Measurements from ENCODE around the gene MUC7. TPM values are rescaled to one million over a fixed set of nuclear protein-coding genes. Genes with fewer than 3 reads are reported as not detected.
"Not testable (repeated sequence)": the region's sequence is repeated elsewhere in the genome, so short reads cannot be mapped to it uniquely, and the experiment has no call there.

MUC7 gene
- total RNA-seq, 3 donors from 2014 or later (not counting 1 experiment from before 2014, with no cell fraction given) = not detected

GRCh38 chr4:70463335-70463734, 8.7 kb upstream of the MUC7 start:
- Histone ChIP-seq H3K4me1 (ENCODE audit: control insufficient read depth, insufficient read depth, low read length) (no peaks in the 10 kb centered on the region), H3K4me3 (ENCODE audit: low read length) (no peak overlapping the region), H3K27me3 (ENCODE audit: control insufficient read depth, insufficient read depth, low read length) (no peaks in the 10 kb centered on the region), H3K9me3 (ENCODE audit: control insufficient read depth, insufficient read depth, low read length) (no peaks in the 10 kb centered on the region), H3K27ac (ENCODE audit: low read length) (no peak overlapping the region), H3K36me3 (ENCODE audit: control insufficient read depth, insufficient read depth, low read length) (no peaks in the 10 kb centered on the region)
- no peaks in the 10 kb centered on the region for H3K36me3 Mint-ChIP-seq
- no peak for DNase-seq
- H3K27ac Mint-ChIP-seq = no peak overlapping the region
- ATAC-seq = no peak
- H3K4me1 Mint-ChIP-seq = no peaks in the 10 kb centered on the region
- intact Hi-C loops (cut with micrococcal nuclease) = no loop called here
- WGBS (ENCODE audit: insufficient coverage) = 80% methylated on average over 1 of the region's 2 CpGs
- H3K27me3 Mint-ChIP-seq (ENCODE audit: low read depth in 2 of 2) = peaks cover 0 to 2% of the 10 kb centered on the region in 2 donors
- TF ChIP-seq, protein P1, sequence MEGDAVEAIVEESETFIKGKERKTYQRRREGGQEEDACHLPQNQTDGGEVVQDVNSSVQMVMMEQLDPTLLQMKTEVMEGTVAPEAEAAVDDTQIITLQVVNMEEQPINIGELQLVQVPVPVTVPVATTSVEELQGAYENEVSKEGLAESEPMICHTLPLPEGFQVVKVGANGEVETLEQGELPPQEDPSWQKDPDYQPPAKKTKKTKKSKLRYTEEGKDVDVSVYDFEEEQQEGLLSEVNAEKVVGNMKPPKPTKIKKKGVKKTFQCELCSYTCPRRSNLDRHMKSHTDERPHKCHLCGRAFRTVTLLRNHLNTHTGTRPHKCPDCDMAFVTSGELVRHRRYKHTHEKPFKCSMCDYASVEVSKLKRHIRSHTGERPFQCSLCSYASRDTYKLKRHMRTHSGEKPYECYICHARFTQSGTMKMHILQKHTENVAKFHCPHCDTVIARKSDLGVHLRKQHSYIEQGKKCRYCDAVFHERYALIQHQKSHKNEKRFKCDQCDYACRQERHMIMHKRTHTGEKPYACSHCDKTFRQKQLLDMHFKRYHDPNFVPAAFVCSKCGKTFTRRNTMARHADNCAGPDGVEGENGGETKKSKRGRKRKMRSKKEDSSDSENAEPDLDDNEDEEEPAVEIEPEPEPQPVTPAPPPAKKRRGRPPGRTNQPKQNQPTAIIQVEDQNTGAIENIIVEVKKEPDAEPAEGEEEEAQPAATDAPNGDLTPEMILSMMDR (IDR thresholded peaks at IDR 0.05) = no peak
- no peak overlapping the region for H3K4me3 Mint-ChIP-seq
- peaks cover 3 to 6% of the 10 kb centered on the region in 2 donors for H3K9me3 Mint-ChIP-seq

GRCh38 chr4:70473679-70474078, 1.7 kb downstream of the MUC7 start:
- Mint-ChIP-seq H3K27me3 (ENCODE audit: low read depth in 2 of 2) (no peaks in the 10 kb centered on the region), H3K36me3 (no peaks in the 10 kb centered on the region), H3K4me3 (no peak overlapping the region), H3K9me3 (peaks cover 0 to 4% of the 10 kb centered on the region in 2 donors), H3K4me1 (no peaks in the 10 kb centered on the region), H3K27ac (no peak overlapping the region)
- Histone ChIP-seq H3K27me3 (ENCODE audit: control insufficient read depth, insufficient read depth, low read length) (no peaks in the 10 kb centered on the region), H3K4me1 (ENCODE audit: control insufficient read depth, insufficient read depth, low read length) (no peaks in the 10 kb centered on the region), H3K9me3 (ENCODE audit: control insufficient read depth, insufficient read depth, low read length) (no peaks in the 10 kb centered on the region), H3K36me3 (ENCODE audit: control insufficient read depth, insufficient read depth, low read length) (no peaks in the 10 kb centered on the region), H3K4me3 (ENCODE audit: low read length) (no peak overlapping the region), H3K27ac (ENCODE audit: low read length) (no peak overlapping the region)
- ATAC-seq = no peak
- no peak for DNase-seq
- intact Hi-C loops (cut with micrococcal nuclease) = no loop called here
- TF ChIP-seq, protein P1 (IDR thresholded peaks at IDR 0.05) = no peak
- WGBS (ENCODE audit: insufficient coverage) = 91% methylated on average over 4 of the region's 4 CpGs

DNA sequence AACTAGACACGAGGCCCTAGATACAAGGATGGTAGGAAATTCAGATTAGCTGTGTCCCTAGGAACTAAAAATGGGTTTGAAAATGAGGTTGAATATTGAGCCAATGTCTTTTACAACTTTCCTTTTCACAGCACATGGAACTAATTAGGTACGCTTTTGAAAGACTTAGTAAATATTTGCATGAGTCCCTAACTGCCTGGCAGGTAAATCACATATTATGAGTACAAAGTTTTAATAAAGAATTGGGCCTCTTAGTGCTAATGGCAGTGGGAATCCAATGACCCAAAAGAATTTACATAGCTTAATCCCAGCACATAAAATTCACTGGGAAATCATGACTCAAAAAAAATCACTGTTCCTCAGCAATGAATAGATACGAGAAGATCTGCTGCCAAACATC, 16.8 kb downstream of the MUC7 start:
- no peak overlapping the region for H3K4me3 Mint-ChIP-seq
- no peaks in the 10 kb centered on the region for H3K27me3 Mint-ChIP-seq (ENCODE audit: low read depth in 2 of 2)
- Histone ChIP-seq H3K27me3 (ENCODE audit: control insufficient read depth, insufficient read depth, low read length) (no peaks in the 10 kb centered on the region), H3K27ac (ENCODE audit: low read length) (no peak overlapping the region), H3K9me3 (ENCODE audit: control insufficient read depth, insufficient read depth, low read length) (no peaks in the 10 kb centered on the region), H3K4me1 (ENCODE audit: control insufficient read depth, insufficient read depth, low read length) (no peaks in the 10 kb centered on the region), H3K4me3 (ENCODE audit: low read length) (no peak overlapping the region), H3K36me3 (ENCODE audit: control insufficient read depth, insufficient read depth, low read length) (no peaks in the 10 kb centered on the region)
- intact Hi-C loops (cut with micrococcal nuclease) = no loop called here
- H3K9me3 Mint-ChIP-seq = no peaks in the 10 kb centered on the region
- H3K4me1 Mint-ChIP-seq = no peaks in the 10 kb centered on the region
- H3K36me3 Mint-ChIP-seq = no peaks in the 10 kb centered on the region
- no peak overlapping the region for H3K27ac Mint-ChIP-seq
- WGBS (ENCODE audit: insufficient coverage) = 83% methylated on average over 2 of the region's 3 CpGs
- DNase-seq (no peak), ATAC-seq (no peak)
- TF ChIP-seq, protein P1 (IDR thresholded peaks at IDR 0.05) = no peak

DNA sequence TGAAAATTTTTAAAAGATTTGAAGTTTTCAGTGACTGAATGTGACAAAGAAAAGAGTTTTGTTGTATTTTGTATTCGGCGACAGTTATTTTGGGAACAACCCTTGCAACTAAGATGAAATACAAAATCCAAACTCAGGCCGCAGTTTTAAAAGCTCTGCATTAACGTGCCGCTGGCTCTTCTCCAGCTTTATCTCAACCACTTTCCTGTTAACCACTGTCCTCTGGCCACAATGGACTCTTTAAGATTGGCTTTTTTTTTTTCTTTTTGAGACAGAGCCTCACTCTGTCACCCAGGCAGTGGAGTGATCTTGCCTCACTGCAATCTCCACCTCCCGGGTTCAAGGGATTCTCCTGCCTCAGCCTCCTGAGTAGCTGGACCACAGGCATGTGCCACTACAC, 24.2 kb downstream of the MUC7 start:
- DNase-seq (no peak), ATAC-seq (no peak)
- WGBS (ENCODE audit: insufficient coverage) = 86% methylated on average over 6 of the region's 6 CpGs
- H3K4me1 Mint-ChIP-seq = no peaks in the 10 kb centered on the region
- Histone ChIP-seq H3K27me3 (ENCODE audit: control insufficient read depth, insufficient read depth, low read length) (no peaks in the 10 kb centered on the region), H3K4me3 (ENCODE audit: low read length) (no peak overlapping the region), H3K27ac (ENCODE audit: low read length) (no peak overlapping the region), H3K36me3 (ENCODE audit: control insufficient read depth, insufficient read depth, low read length) (no peaks in the 10 kb centered on the region), H3K9me3 (ENCODE audit: control insufficient read depth, insufficient read depth, low read length) (no peaks in the 10 kb centered on the region), H3K4me1 (ENCODE audit: control insufficient read depth, insufficient read depth, low read length) (no peaks in the 10 kb centered on the region)
- H3K27me3 Mint-ChIP-seq (ENCODE audit: low read depth in 2 of 2) = peaks cover 0 to 5% of the 10 kb centered on the region in 2 donors
- H3K4me3 Mint-ChIP-seq = no peak overlapping the region
- TF ChIP-seq, protein P1 (IDR thresholded peaks at IDR 0.05) = no peak
- no peaks in the 10 kb centered on the region for H3K9me3 Mint-ChIP-seq
- H3K27ac Mint-ChIP-seq = no peak overlapping the region
- no peaks in the 10 kb centered on the region for H3K36me3 Mint-ChIP-seq
- intact Hi-C loops (cut with micrococcal nuclease) = no loop called here

DNA sequence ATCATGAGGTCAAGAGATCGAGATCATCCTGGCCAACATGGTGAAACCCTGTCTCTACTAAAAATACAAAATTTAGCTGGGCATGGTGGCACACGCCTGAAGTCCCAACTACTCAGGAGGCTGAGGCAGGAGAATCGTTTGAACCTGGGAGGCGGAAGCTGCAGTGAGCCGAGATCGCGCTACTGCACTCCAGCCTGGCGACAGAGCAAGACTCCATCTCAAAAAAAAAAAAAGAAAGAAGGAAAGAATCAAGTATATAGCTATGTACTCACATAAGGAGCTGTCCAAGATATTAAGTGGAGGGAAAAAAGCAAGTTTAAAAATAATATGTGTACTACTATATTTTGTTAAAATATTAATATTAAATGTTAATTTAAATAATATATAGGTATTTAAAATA, 29.8 kb downstream of the MUC7 start:
- H3K27ac Mint-ChIP-seq; H3K27me3 ChIP-seq (ENCODE audit: control insufficient read depth, insufficient read depth, low read length); H3K36me3 ChIP-seq (ENCODE audit: control insufficient read depth, insufficient read depth, low read length); H3K9me3 Mint-ChIP-seq; H3K9me3 ChIP-seq (ENCODE audit: control insufficient read depth, insufficient read depth, low read length); H3K36me3 Mint-ChIP-seq; H3K27me3 Mint-ChIP-seq (ENCODE audit: low read depth in 2 of 2); intact Hi-C loops (cut with micrococcal nuclease); H3K4me1 ChIP-seq (ENCODE audit: control insufficient read depth, insufficient read depth, low read length); H3K4me3 Mint-ChIP-seq; ATAC-seq; H3K4me1 Mint-ChIP-seq; H3K27ac ChIP-seq (ENCODE audit: low read length); H3K4me3 ChIP-seq (ENCODE audit: low read length); DNase-seq: not testable (repeated sequence)
- 76% methylated on average over 4 of the region's 8 CpGs for WGBS (ENCODE audit: insufficient coverage)

Measured in natural killer cell (primary cell).